ENCODE data around the gene SFXN4. TPM values are rescaled to one million over a fixed set of nuclear protein-coding genes. Genes with fewer than 3 reads are reported as not detected.

Gene SFXN4
- total RNA-seq, 1 experiment from 2014 or later: 72.9 TPM

GRCh38 chr10:119211176-119211575, 45.7 kb upstream of the SFXN4 start:
- Histone ChIP-seq H3K4me1 (ENCODE audit: insufficient read depth, low read length, poor library complexity, severe bottlenecking) (peaks cover 43% of the 10 kb centered on the region), H3K27me3 (replicated peaks; ENCODE audit: insufficient read depth, low read depth, low read length, poor library complexity) (no peaks in the 10 kb centered on the region), H3K4me3 (ENCODE audit: low read depth, low read length, poor library complexity, severe bottlenecking) (peak overlapping the region; percentile 70), H3K27ac (ENCODE audit: low read depth, low read length, poor library complexity, severe bottlenecking) (peak overlapping the region; percentile 79), H3K9me3 (ENCODE audit: low read depth, low read length, poor library complexity, severe bottlenecking) (no peaks in the 10 kb centered on the region), H3K36me3 (ENCODE audit: insufficient read depth, low read length, poor library complexity, severe bottlenecking) (peaks cover 6% of the 10 kb centered on the region)
- no peak for DNase-seq (ENCODE audit: low spot score)
- TF ChIP-seq CTCF (conservative IDR thresholded peaks at IDR 0.05; ENCODE audit: low read depth, low read length) (no peak), EZH2 (IDR thresholded peaks at IDR 0.05; ENCODE audit: borderline replicate concordance, low read depth, low read length, poor library complexity, severe bottlenecking) (no peak)
- CTCF ChIA-PET: no interaction called here
- no TSS peak for BruUV-seq (replicated peaks)
- intact Hi-C loops (cut with micrococcal nuclease; ENCODE audit: unreplicated experiment): no loop called here
- POLR2A ChIA-PET (ENCODE audit: low non-redundant PET): no interaction called here

DNA sequence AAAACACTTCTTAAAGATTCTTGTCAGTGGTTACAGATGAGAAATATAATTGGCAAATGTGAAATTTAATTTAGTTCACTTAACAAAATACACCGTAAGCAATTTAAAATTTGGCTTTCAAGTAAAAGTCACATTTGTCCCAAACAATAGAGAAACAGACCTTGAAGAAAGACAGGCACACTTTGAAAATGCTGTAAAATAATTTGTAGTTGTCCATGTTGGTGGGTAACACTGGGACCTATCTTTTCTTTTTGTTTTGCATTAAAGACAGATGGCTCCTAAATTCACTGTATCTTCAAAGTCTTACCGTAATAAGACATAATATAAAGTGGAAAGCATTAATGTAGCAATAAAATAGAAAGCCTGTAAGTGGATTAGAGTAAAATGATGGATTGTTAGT, 45.1 kb upstream of the SFXN4 start:
- peak overlapping the region; percentile 79 for H3K27ac ChIP-seq (ENCODE audit: low read depth, low read length, poor library complexity, severe bottlenecking)
- no TSS peak for BruUV-seq (replicated peaks)
- DNase-seq (ENCODE audit: low spot score): no peak
- no peaks in the 10 kb centered on the region for H3K9me3 ChIP-seq (ENCODE audit: low read depth, low read length, poor library complexity, severe bottlenecking)
- CTCF ChIA-PET: interaction anchor here (1.8 kb wide), 1 partner anchor 11 kb away, joined by 17 read pairs; no protein-coding TSS in a partner anchor
- H3K36me3 ChIP-seq (ENCODE audit: insufficient read depth, low read length, poor library complexity, severe bottlenecking): peaks cover 6% of the 10 kb centered on the region
- no peaks in the 10 kb centered on the region for H3K27me3 ChIP-seq (replicated peaks; ENCODE audit: insufficient read depth, low read depth, low read length, poor library complexity)
- TF ChIP-seq EZH2 (IDR thresholded peaks at IDR 0.05; ENCODE audit: borderline replicate concordance, low read depth, low read length, poor library complexity, severe bottlenecking) (no peak), CTCF (conservative IDR thresholded peaks at IDR 0.05; ENCODE audit: low read depth, low read length) (no peak)
- H3K4me1 ChIP-seq (ENCODE audit: insufficient read depth, low read length, poor library complexity, severe bottlenecking): peaks cover 47% of the 10 kb centered on the region
- peak overlapping the region; percentile 70 for H3K4me3 ChIP-seq (ENCODE audit: low read depth, low read length, poor library complexity, severe bottlenecking)
- intact Hi-C loops (cut with micrococcal nuclease; ENCODE audit: unreplicated experiment): no loop called here
- POLR2A ChIA-PET (ENCODE audit: low non-redundant PET): interaction anchor here (0.6 kb wide), 2 partner anchors 138 to 195 kb away, joined by 3 to 4 read pairs; no protein-coding TSS in a partner anchor

DNA sequence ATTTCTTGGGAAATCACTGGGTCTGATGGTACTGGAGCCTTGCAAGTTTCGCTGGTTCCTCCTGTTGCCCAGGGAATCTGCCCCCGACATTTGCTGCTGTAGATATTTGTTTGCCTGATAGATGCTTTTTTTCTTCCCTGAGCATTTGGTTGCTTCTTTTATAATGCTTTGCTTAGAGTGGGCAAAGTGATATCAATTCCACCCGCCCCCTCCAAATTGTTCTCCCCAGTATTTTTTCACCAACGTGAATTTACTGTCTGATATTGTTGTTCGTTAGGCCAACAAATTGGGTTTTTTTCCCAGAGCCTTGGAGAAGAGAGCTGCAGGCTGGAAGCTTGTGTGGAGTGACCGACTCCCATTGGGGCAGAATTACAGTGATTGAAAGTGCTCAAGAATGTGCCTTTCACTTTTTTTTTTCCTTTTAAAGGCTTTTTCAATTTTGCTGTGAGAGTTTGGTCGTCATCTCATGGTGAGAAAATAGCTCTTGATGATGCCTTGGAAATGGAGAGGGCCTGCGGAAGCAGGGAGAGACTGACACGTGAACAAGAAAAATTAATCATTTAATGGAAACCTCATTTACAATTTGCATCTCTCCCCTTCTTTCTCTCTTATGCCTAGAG, 44.3 kb upstream of the SFXN4 start:
- Histone ChIP-seq H3K36me3 (ENCODE audit: insufficient read depth, low read length, poor library complexity, severe bottlenecking) (peaks cover 6% of the 10 kb centered on the region), H3K27ac (ENCODE audit: low read depth, low read length, poor library complexity, severe bottlenecking) (peak overlapping the region; percentile 79), H3K27me3 (replicated peaks; ENCODE audit: insufficient read depth, low read depth, low read length, poor library complexity) (no peaks in the 10 kb centered on the region), H3K4me3 (ENCODE audit: low read depth, low read length, poor library complexity, severe bottlenecking) (peak overlapping the region; percentile 70), H3K9me3 (ENCODE audit: low read depth, low read length, poor library complexity, severe bottlenecking) (no peaks in the 10 kb centered on the region), H3K4me1 (ENCODE audit: insufficient read depth, low read length, poor library complexity, severe bottlenecking) (peaks cover 47% of the 10 kb centered on the region)
- intact Hi-C loops (cut with micrococcal nuclease; ENCODE audit: unreplicated experiment): loop anchor here (5.0 to 10.0 kb wide), 3 partner anchors 122 to 385 kb away; partner anchors contain the start of genes RGS10 and TIAL1
- TF ChIP-seq CTCF (conservative IDR thresholded peaks at IDR 0.05; ENCODE audit: low read depth, low read length) (0 out of 2 replicates have a peak, but pooled peaks have one; percentile 22), EZH2 (IDR thresholded peaks at IDR 0.05; ENCODE audit: borderline replicate concordance, low read depth, low read length, poor library complexity, severe bottlenecking) (no peak)
- no peak for DNase-seq (ENCODE audit: low spot score)
- CTCF ChIA-PET: interaction anchor here (0.6 to 1.8 kb wide), 5 partner anchors 10 to 309 kb away, joined by 3 to 17 read pairs (median 3); no protein-coding TSS in a partner anchor
- POLR2A ChIA-PET (ENCODE audit: low non-redundant PET): interaction anchor here (0.6 to 0.7 kb wide), 4 partner anchors 121 to 334 kb away, joined by 3 to 6 read pairs (median 4); no protein-coding TSS in a partner anchor
- TSS peak; percentile 29 for BruUV-seq (replicated peaks)
